ENCODE measurements around the gene EIPR1. TPM values are rescaled to one million over a fixed set of nuclear protein-coding genes. Genes with fewer than 3 reads are reported as not detected.

Gene EIPR1
- polyA plus RNA-seq, 1 donor from 2014 or later = 138 TPM

- no peaks in the 10 kb centered on the region for H3F3A ChIP-seq (ENCODE audit: insufficient read depth, low read length, poor library complexity, severe bottlenecking)
- no peaks in the 10 kb centered on the region for H3K27me3 ChIP-seq (ENCODE audit: insufficient read depth, low read depth, low read length)
- no peaks in the 10 kb centered on the region for H3K79me2 ChIP-seq (replicated peaks; ENCODE audit: insufficient read depth, low read length)
- H3K27ac ChIP-seq (ENCODE audit: low read length) = no peak overlapping the region
- H3K9me3 ChIP-seq (ENCODE audit: low read length) = peaks cover 4% of the 10 kb centered on the region
- H3K9ac ChIP-seq (ENCODE audit: low read length) = no peak overlapping the region
- H3K4me3 ChIP-seq (ENCODE audit: low read length) = no peak overlapping the region
- H3K4me2 ChIP-seq (ENCODE audit: low read length) = no peak overlapping the region
- no peaks in the 10 kb centered on the region for H3K36me3 ChIP-seq (ENCODE audit: insufficient read depth, low read length)
- H3K9me2 ChIP-seq (ENCODE audit: insufficient read depth, low read length) = no peaks in the 10 kb centered on the region
- no peak for TF ChIP-seq CTCF (IDR thresholded peaks at IDR 0.05; ENCODE audit: poor library complexity, severe bottlenecking)
- no peak for TF ChIP-seq EZH2 (IDR thresholded peaks at IDR 0.05; ENCODE audit: borderline replicate concordance, insufficient read depth, low read length, poor library complexity, severe bottlenecking)
- no peak for TF ChIP-seq RAD21 (conservative IDR thresholded peaks at IDR 0.05)
- no peak for TF ChIP-seq EP300 (conservative IDR thresholded peaks at IDR 0.05; ENCODE audit: poor library complexity, severe bottlenecking)
- no peak for TF ChIP-seq TAF1 (IDR thresholded peaks at IDR 0.05; ENCODE audit: low read depth)
- no peak for TF ChIP-seq MXI1 (conservative IDR thresholded peaks at IDR 0.05; ENCODE audit: poor library complexity, severe bottlenecking)
- TF ChIP-seq POLR2AphosphoS5 (IDR thresholded peaks at IDR 0.05) = no peak
- TF ChIP-seq REST (IDR thresholded peaks at IDR 0.05; ENCODE audit: borderline replicate concordance) = no peak
- no peak for TF ChIP-seq SMC3 (conservative IDR thresholded peaks at IDR 0.05; ENCODE audit: poor library complexity)
- no peak overlapping the region for H2AFZ ChIP-seq (ENCODE audit: low read depth, low read length)
- no peaks in the 10 kb centered on the region for H4K20me1 ChIP-seq (ENCODE audit: insufficient read depth)
These were observed 109.5 kb downstream of the EIPR1 start for GRCh38 chr2:3267869-3268704.

- TF ChIP-seq REST (IDR thresholded peaks at IDR 0.05; ENCODE audit: borderline replicate concordance) (no peak), EZH2 (IDR thresholded peaks at IDR 0.05; ENCODE audit: borderline replicate concordance, insufficient read depth, low read length, poor library complexity, severe bottlenecking) (no peak), MXI1 (conservative IDR thresholded peaks at IDR 0.05; ENCODE audit: poor library complexity, severe bottlenecking) (no peak), RAD21 (conservative IDR thresholded peaks at IDR 0.05) (no peak), CTCF (IDR thresholded peaks at IDR 0.05; ENCODE audit: poor library complexity, severe bottlenecking) (no peak), SMC3 (conservative IDR thresholded peaks at IDR 0.05; ENCODE audit: poor library complexity) (no peak), EP300 (conservative IDR thresholded peaks at IDR 0.05; ENCODE audit: poor library complexity, severe bottlenecking) (no peak), TAF1 (IDR thresholded peaks at IDR 0.05; ENCODE audit: low read depth) (no peak)
- Histone ChIP-seq H3K9me2 (ENCODE audit: insufficient read depth, low read length) (no peaks in the 10 kb centered on the region), H3K9me3 (ENCODE audit: low read length) (no peaks in the 10 kb centered on the region), H3K27me3 (ENCODE audit: insufficient read depth, low read depth, low read length) (no peaks in the 10 kb centered on the region), H2AFZ (ENCODE audit: low read depth, low read length) (no peak overlapping the region), H3K4me2 (ENCODE audit: low read length) (no peak overlapping the region), H4K20me1 (ENCODE audit: insufficient read depth) (no peaks in the 10 kb centered on the region), H3K9ac (ENCODE audit: low read length) (peak overlapping the region; percentile 51), H3F3A (ENCODE audit: insufficient read depth, low read length, poor library complexity, severe bottlenecking) (no peaks in the 10 kb centered on the region), H3K4me3 (ENCODE audit: low read length) (no peak overlapping the region), H3K36me3 (ENCODE audit: insufficient read depth, low read length) (no peaks in the 10 kb centered on the region), H3K79me2 (replicated peaks; ENCODE audit: insufficient read depth, low read length) (no peaks in the 10 kb centered on the region), H3K27ac (ENCODE audit: low read length) (peak overlapping the region; percentile 60)
These were observed 110.4 kb downstream of the EIPR1 start for GRCh38 chr2:3266925-3267867.

Data from neural cell (in vitro differentiated cells).